Measurements from ENCODE around the gene CBX3. TPM values are rescaled to one million over a fixed set of nuclear protein-coding genes. Genes with fewer than 3 reads are reported as not detected.
"Not testable (repeated sequence)": the region's sequence is repeated elsewhere in the genome, so short reads cannot be mapped to it uniquely, and the experiment has no call there.

CBX3 gene
- total RNA-seq, 2 experiments from 2014 or later = 124 to 132 TPM

GRCh38 chr7:26250239-26250638, 48.7 kb downstream of the CBX3 start:
- H3K4me3 ChIP-seq (ENCODE audit: low read length) = no peak overlapping the region
- no peak for TF ChIP-seq CTCF (IDR thresholded peaks at IDR 0.05)
- no peak overlapping the region for H3K27ac Mint-ChIP-seq

GRCh38 chr7:26261866-26262265, 60.3 kb downstream of the CBX3 start:
- H3K4me3 ChIP-seq (ENCODE audit: low read length); H3K9me3 ChIP-seq (ENCODE audit: control insufficient read depth in 1 of 2, insufficient read depth in 1 of 2, low read length in 2 of 2); H3K36me3 Mint-ChIP-seq (ENCODE audit: low read depth); intact Hi-C loops (cut with DNase I, micrococcal nuclease); H3K36me3 ChIP-seq (ENCODE audit: insufficient read depth, low read length); H3K4me1 ChIP-seq (ENCODE audit: insufficient read depth, low read length); H3K27ac ChIP-seq (ENCODE audit: low read depth in 1 of 2, low read length in 2 of 2); ATAC-seq (ENCODE audit: poor library complexity); DNase-seq; H3K9me3 Mint-ChIP-seq; CTCF ChIA-PET; H3K4me1 Mint-ChIP-seq (ENCODE audit: low read depth); H3K27me3 Mint-ChIP-seq; H3K27ac Mint-ChIP-seq; H3K27me3 ChIP-seq (ENCODE audit: control insufficient read depth in 1 of 2, insufficient read depth in 2 of 2, low read length in 2 of 2); POLR2A ChIA-PET; H3K4me3 Mint-ChIP-seq: not testable (repeated sequence)

More at GRCh38 chr7:26250239-26250638, 48.7 kb downstream of the CBX3 start:
- DNase-seq (peak in 1 of 14 experiments; percentile 7), ATAC-seq (ENCODE audit: poor library complexity) (peak; percentile 49)
- H3K4me1 ChIP-seq (ENCODE audit: insufficient read depth, low read length) = no peaks in the 10 kb centered on the region
- ChIA-PET POLR2A (no interaction called here), CTCF (no interaction called here)
- Mint-ChIP-seq H3K9me3 (no peaks in the 10 kb centered on the region), H3K36me3 (ENCODE audit: low read depth) (no peaks in the 10 kb centered on the region), H3K27me3 (no peaks in the 10 kb centered on the region), H3K4me1 (ENCODE audit: low read depth) (peaks cover 4% of the 10 kb centered on the region), H3K4me3 (no peak overlapping the region)
- no peaks in the 10 kb centered on the region for H3K36me3 ChIP-seq (ENCODE audit: insufficient read depth, low read length)
- H3K27ac ChIP-seq (ENCODE audit: low read depth in 1 of 2, low read length in 2 of 2) = no peak overlapping the region
- no peaks in the 10 kb centered on the region for H3K9me3 ChIP-seq (ENCODE audit: control insufficient read depth in 1 of 2, insufficient read depth in 1 of 2, low read length in 2 of 2)
- intact Hi-C loops (cut with DNase I, micrococcal nuclease) = no loop called here
- peaks cover 0 to 4% of the 10 kb centered on the region in 2 experiments for H3K27me3 ChIP-seq (ENCODE audit: control insufficient read depth in 1 of 2, insufficient read depth in 2 of 2, low read length in 2 of 2)

Other genes starting within 250 kb of the CBX3 start
- under 1 TPM; 0.45 to 0.93 TPM for gene NFE2L3, start 49.5 kb upstream of the CBX3 start, total RNA-seq
- 100 to 1,000 TPM; 282 to 299 TPM for gene HNRNPA2B1, start 999 bp upstream of the CBX3 start, total RNA-seq
- 1 to 10 TPM; 4.6 to 5.8 TPM for gene SNX10, start 90.1 kb downstream of the CBX3 start, total RNA-seq